DMS53 treated with DMSO at 0.1 percent for 48 hours (cell line): ENCODE measurements around the gene OR8K1.

Experiments
- DNase-seq: peaks from one replicate; lab custom pipeline; 2025; ENCODE audit not compliant: unreplicated experiment; lab: John Stamatoyannopoulos, UW

Gene OR8K1

DNA sequence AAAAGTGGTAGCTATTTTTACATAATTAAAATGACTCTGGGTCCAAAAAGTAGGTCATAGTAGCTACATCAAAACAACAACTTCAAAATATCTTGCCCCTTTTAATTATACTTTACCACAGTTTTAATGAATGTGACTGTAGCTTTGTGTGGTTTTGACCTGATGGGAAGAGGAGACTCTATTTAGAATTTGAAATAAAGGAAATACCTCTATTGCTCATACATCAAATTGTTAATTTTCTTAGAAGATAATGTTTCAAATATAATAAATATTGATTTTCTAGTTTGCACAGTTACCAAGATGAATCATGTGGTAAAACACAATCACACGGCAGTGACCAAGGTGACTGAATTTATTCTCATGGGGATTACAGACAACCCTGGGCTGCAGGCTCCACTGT is at the start of gene OR8K1:
OR8K1 (plus strand) TSS at position 301 of the 400 bp plus-strand sequence; CDS start at position 301, 0 bp downstream.
- DNase-seq = no peak

DNA sequence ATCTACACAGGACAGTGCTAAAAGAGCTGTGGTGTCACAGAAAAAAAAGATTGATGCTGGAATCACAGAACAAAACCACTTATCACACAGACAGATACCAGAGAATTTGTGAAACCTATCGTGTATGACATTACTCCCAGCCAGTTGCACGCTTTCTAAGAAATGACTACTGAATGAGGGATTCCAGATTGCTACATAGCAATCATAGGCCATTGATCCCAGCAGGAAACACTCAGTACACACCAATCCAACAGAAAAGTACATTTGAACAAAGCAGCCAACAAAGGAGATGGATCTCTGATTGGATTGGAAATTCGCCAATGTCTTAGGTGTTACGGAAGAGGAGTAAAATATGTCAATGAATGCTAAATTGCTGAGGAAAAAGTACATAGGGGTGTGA is 48.9 kb upstream of the OR8K1 start:
- DNase-seq = no peak

- DNase-seq = no peak
Observed at GRCh38 chr11:56307836-56308235, 38.0 kb upstream of the OR8K1 start.

DNA sequence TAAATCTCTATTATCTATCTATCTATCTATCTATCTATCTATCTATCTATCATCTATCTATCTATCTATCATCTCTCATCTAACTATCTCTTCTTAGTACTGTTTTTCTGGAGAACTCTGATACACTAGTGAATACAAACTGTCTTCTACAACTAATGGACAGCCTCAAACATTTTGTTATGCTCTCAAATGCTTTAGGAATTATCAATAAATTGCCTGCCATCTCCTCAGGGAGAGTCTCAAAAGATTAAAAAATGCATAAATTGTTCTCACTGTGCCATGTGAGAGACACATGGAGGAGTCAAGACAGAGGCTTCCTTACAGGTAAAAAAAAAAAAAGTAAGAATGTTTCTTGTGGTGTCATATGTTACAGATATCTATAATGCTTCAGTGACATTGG is 31.0 kb upstream of the OR8K1 start, which contains the start of gene OR8K3:
OR8K3 (plus strand) TSS at position 301 of the 400 bp plus-strand sequence. CDS start 3,163 bp downstream, outside the sequence.
- DNase-seq = no peak

GRCh38 chr11:56331861-56332491 is 13.9 kb upstream of the OR8K1 start:
- no peak for DNase-seq

DNA sequence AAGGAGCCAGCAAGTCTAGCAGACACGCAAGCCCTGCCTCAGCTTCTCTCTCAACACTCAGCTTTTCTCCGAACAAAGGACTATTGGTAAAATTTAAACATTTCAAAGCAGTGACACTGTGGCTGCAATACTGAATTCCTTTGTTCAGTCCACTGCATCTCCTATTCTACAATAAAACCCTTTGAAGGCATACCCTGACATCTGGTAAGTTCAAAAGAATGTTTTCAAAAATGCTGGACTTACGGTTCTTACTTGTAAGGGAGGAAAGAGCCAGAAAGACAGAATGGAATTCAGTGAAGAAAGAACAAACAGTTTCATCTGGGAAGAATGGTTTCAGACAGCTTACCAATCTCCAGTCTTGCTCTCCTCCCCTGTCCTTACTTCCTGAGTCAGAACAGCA is 12.7 kb upstream of the OR8K1 start:
- no peak for DNase-seq

- DNase-seq = no peak
Observed at GRCh38 chr11:56340289-56340688, 5.5 kb upstream of the OR8K1 start.

GRCh38 chr11:56353991-56354390 is 8.2 kb downstream of the OR8K1 start, which contains the start of gene OR8J1:
Gene OR8J1, plus strand, starts transcription at chr11:56354291. Its CDS starts 5,956 bp downstream, at chr11:56360247.
- DNase-seq = no peak

DNA sequence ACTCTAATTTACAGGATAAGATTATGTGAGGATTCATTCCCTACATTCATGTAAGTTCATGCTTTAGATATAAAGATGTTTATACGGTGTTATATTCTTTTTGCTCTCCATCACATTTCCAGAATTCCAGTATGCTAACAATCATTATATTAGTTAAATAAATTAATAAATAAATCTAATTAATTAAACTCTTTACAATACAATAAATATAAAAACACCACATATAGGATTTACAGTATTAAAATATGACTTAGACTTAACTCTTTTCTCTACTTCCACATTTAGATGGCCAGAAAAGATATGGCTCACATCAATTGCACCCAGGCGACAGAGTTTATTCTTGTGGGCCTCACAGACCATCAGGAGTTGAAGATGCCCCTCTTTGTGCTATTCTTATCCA is 29.5 kb downstream of the OR8K1 start, which contains the start of gene OR8U1:
OR8U1 (plus strand) TSS at position 301 of the 400 bp plus-strand sequence; CDS start at position 301, 0 bp downstream.
- DNase-seq = no peak

DNA sequence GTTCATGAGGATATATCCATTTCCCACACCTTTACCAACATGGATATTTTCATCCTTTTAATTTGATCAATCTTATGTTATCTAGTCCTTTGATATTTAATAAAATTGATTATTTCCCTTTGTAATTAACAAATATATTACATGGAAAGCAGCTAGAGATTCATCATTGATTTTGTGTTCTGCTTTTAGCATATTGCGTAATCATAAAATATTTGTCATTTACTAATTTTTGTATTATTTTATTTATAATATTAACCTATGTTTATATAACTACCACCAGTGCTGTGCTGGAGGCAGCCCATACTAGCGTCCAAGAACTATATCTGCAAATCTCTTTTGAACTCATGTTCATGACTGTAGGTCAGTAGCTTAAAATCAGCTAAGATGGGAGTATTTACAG is 34.3 kb downstream of the OR8K1 start:
- DNase-seq = no peak

GRCh38 chr11:56394381-56394780 is 48.5 kb downstream of the OR8K1 start:
- no peak for DNase-seq

GRCh38 chr11:56396047-56396446 is 50.2 kb downstream of the OR8K1 start:
- DNase-seq = peak; percentile 10
